IPS DF 6.9 (cell line): Measurements from ENCODE around the gene ICAM1.
A peak's percentile ranks its signal among the peaks of the same experiment; 100 is the strongest.
"Not testable (repeated sequence)": the region's sequence is repeated elsewhere in the genome, so short reads cannot be mapped to it uniquely, and the experiment has no call there.

Source experiments
- DNase-seq: peaks from one replicate; pipeline ENCODE4 v3.0.0-alpha.2; 2013; ENCODE audit warnings: low read depth, low spot score
- H3K27ac ChIP-seq: one replicate; pipeline ENCODE4 v1.5.1; 2013; ENCODE audit warnings: low read length, control low read depth
- H3K27me3 ChIP-seq: 2 replicates; pipeline ENCODE4 v1.6.1; 2013; ENCODE audit warnings: mild to moderate bottlenecking, low read length; ENCODE audit not compliant: control insufficient read depth, insufficient read depth
- H3K36me3 ChIP-seq: 2 replicates; pipeline ENCODE4 v1.6.1; 2013; ENCODE audit warnings: low read length; ENCODE audit not compliant: control insufficient read depth, insufficient read depth
- H3K4me1 ChIP-seq: 2 replicates; pipeline ENCODE4 v1.6.1; 2013; ENCODE audit warnings: low read length; ENCODE audit not compliant: control insufficient read depth, insufficient read depth
- H3K4me3 ChIP-seq: 2 replicates; pipeline ENCODE4 v1.5.1; 2013; ENCODE audit warnings: mild to moderate bottlenecking, low read length
- H3K9me3 ChIP-seq: 2 replicates; pipeline ENCODE4 v1.6.1; 2013; ENCODE audit warnings: low read length, inconsistent platforms; ENCODE audit not compliant: control insufficient read depth, insufficient read depth
- WGBS: extraction: QIAGEN DNeasy Blood & Tissue Kit; methylation state at CpG from one replicate; pipeline ENCODE4 v1.1.7; 2013; ENCODE audit warnings: mixed read lengths, missing lambda C conversion rate; ENCODE audit not compliant: insufficient read length, insufficient coverage; 5-methylcytosine and 5-hydroxymethylcytosine counted together

Gene ICAM1

GRCh38 chr19:10228920-10229319, 42.0 kb upstream of the ICAM1 start:
- Histone ChIP-seq H3K36me3 (0 out of 2 replicates have a peak, but pooled peaks cover 4% of the 10 kb centered on the region), H3K4me1 (no peaks in the 10 kb centered on the region; the same call in 1 of the 2 replicates), H3K4me3 (no peak overlapping the region), H3K27me3 (no peaks in the 10 kb centered on the region), H3K27ac (no peak overlapping the region), H3K9me3 (no peaks in the 10 kb centered on the region)
- no CpG with 5 or more reads among the region's 2 CpGs for WGBS
- DNase-seq: no peak

- DNase-seq: no peak
- no peaks in the 10 kb centered on the region; the same call in 1 of the 2 replicates for H3K4me1 ChIP-seq
- H3K36me3 ChIP-seq: no peaks in the 10 kb centered on the region
- no peak overlapping the region for H3K27ac ChIP-seq
- H3K27me3 ChIP-seq: no peaks in the 10 kb centered on the region
- no peaks in the 10 kb centered on the region for H3K9me3 ChIP-seq
- H3K4me3 ChIP-seq: peak overlapping the region; percentile 74
- WGBS: no CpG with 5 or more reads among the region's 70 CpGs
Measured at GRCh38 chr19:10230173-10230860, 40.6 kb upstream of the ICAM1 start.

GRCh38 chr19:10230861-10231611, 39.9 kb upstream of the ICAM1 start, which contains the start of gene S1PR2:
Gene S1PR2, minus strand, starts transcription at chr19:10231331. Its CDS starts 6,426 bp downstream, at chr19:10224905.
- Histone ChIP-seq H3K4me1 (no peaks in the 10 kb centered on the region; the same call in 1 of the 2 replicates), H3K27ac (no peak within 1 kb of the TSS), H3K4me3 (peak within 1 kb of the TSS; percentile 74), H3K27me3 (no peaks in the 10 kb centered on the region), H3K9me3 (no peaks in the 10 kb centered on the region), H3K36me3 (no peaks in the 10 kb centered on the region)
- WGBS: no CpG with 5 or more reads among the region's 73 CpGs
- DNase-seq: no peak

GRCh38 chr19:10231612-10232228, 39.2 kb upstream of the ICAM1 start:
- H3K27me3 ChIP-seq: no peaks in the 10 kb centered on the region
- no CpG with 5 or more reads among the region's 8 CpGs for WGBS
- H3K36me3 ChIP-seq: no peaks in the 10 kb centered on the region
- no peak overlapping the region for H3K27ac ChIP-seq
- peak overlapping the region; percentile 74; the same call in 1 of the 2 replicates for H3K4me3 ChIP-seq
- no peaks in the 10 kb centered on the region for H3K9me3 ChIP-seq
- no peak for DNase-seq
- H3K4me1 ChIP-seq: no peaks in the 10 kb centered on the region; the same call in 1 of the 2 replicates

- Histone ChIP-seq H3K27ac (no peak overlapping the region), H3K9me3 (no peaks in the 10 kb centered on the region), H3K4me1 (no peaks in the 10 kb centered on the region; the same call in 1 of the 2 replicates), H3K36me3 (no peaks in the 10 kb centered on the region), H3K4me3 (no peak overlapping the region), H3K27me3 (no peaks in the 10 kb centered on the region; the same call in 1 of the 2 replicates)
- no CpG with 5 or more reads among the region's 4 CpGs for WGBS
- DNase-seq: no peak
Measured at GRCh38 chr19:10233946-10234345, 37.0 kb upstream of the ICAM1 start.

GRCh38 chr19:10235003-10235402, 35.9 kb upstream of the ICAM1 start:
- no peak overlapping the region for H3K4me3 ChIP-seq
- H3K4me1 ChIP-seq: no peaks in the 10 kb centered on the region; the same call in 1 of the 2 replicates

GRCh38 chr19:10235409-10235808, 35.5 kb upstream of the ICAM1 start:
- WGBS: no CpG with 5 or more reads among the region's 7 CpGs
- H3K27ac ChIP-seq, H3K4me3 ChIP-seq: not testable (repeated sequence)

More at GRCh38 chr19:10235003-10235402, 35.9 kb upstream of the ICAM1 start:
- H3K9me3 ChIP-seq: no peaks in the 10 kb centered on the region
- no peak overlapping the region for H3K27ac ChIP-seq
- WGBS: no CpG with 5 or more reads among the region's 4 CpGs
- H3K36me3 ChIP-seq: no peaks in the 10 kb centered on the region
- no peaks in the 10 kb centered on the region; the same call in 1 of the 2 replicates for H3K27me3 ChIP-seq
- no peak for DNase-seq

GRCh38 chr19:10237702-10238101, 33.2 kb upstream of the ICAM1 start:
- Histone ChIP-seq H3K36me3 (no peaks in the 10 kb centered on the region), H3K4me1 (no peaks in the 10 kb centered on the region; the same call in 1 of the 2 replicates), H3K27ac (no peak overlapping the region), H3K27me3 (no peaks in the 10 kb centered on the region; the same call in 1 of the 2 replicates), H3K9me3 (no peaks in the 10 kb centered on the region), H3K4me3 (no peak overlapping the region)
- no CpG with 5 or more reads among the region's 6 CpGs for WGBS
- DNase-seq: no peak

More at GRCh38 chr19:10235409-10235808, 35.5 kb upstream of the ICAM1 start:
- H3K4me1 ChIP-seq, DNase-seq, H3K9me3 ChIP-seq, H3K27me3 ChIP-seq, H3K36me3 ChIP-seq: not testable (repeated sequence)

GRCh38 chr19:10238172-10238783, 32.6 kb upstream of the ICAM1 start:
- Histone ChIP-seq H3K27me3 (no peaks in the 10 kb centered on the region; the same call in 1 of the 2 replicates), H3K9me3 (no peaks in the 10 kb centered on the region), H3K4me1 (peaks cover 2% of the 10 kb centered on the region; the same call in 1 of the 2 replicates), H3K4me3 (no peak overlapping the region), H3K27ac (no peak overlapping the region), H3K36me3 (no peaks in the 10 kb centered on the region)
- DNase-seq: no peak
- no CpG with 5 or more reads among the region's 12 CpGs for WGBS
